Measurements from ENCODE around the gene KLRD1. TPM values are rescaled to one million over a fixed set of nuclear protein-coding genes. Genes with fewer than 3 reads are reported as not detected.

The KLRD1 gene
- total and polyA plus RNA-seq, 2 experiments from 2014 or later: 0.03 to 0.27 TPM

DNA sequence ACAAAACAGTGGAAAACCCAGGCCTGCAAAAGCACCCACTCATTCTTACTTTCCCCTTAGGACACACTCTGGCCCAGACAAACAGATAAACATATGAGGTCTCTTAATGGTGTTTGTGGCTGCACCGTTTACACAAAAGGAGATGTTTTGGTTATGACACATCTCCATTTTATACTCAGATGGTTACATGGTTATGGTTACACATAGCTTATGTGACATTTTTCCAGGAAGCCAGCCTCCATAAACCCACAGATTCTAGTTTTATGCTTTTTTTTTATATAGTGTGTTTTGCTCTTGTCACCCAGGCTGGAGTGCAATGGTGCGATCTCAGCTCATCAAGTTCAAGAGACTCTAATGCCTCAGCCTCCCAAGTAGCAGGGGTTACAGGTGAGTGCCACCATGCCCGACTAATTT lies 3.5 kb upstream of the KLRD1 start (continued):
- TF ChIP-seq ZNF462 (CRISPR knock-in tag; IDR thresholded peaks at IDR 0.05): no peak

DNA sequence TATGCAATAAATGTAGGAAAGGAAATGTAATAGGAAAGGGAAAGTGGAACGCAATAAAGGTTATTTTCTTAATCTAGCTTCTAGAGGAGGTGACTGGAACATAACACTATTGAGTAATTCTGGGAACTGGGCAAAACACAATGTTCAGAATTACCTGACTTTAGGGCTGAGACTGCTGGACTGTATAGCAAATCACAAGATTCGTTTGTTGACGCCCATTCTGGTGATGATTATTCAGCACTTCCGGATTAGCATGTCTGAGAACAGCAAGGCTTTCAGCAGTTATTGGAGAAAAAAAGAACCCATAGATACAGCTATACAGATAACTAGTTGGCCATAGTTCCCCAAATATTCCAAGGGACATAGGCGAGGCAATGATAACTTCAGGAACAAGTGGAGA lies 2.3 kb upstream of the KLRD1 start:
- no peak for DNase-seq (ENCODE audit: low spot score)
- Histone ChIP-seq H3K4me2 (peak overlapping the region; percentile 22; the same call in 1 of the 2 replicates), H3F3A (replicated peaks; ENCODE audit: low read depth) (no peaks in the 10 kb centered on the region), H3K4me3 (no peak overlapping the region), H3K4me1 (ENCODE audit: insufficient read depth) (peaks cover 9% of the 10 kb centered on the region; the same call in 1 of the 2 replicates), H3K36me3 (ENCODE audit: insufficient read depth) (no peaks in the 10 kb centered on the region; the same call in 1 of the 2 replicates), H4K20me1 (replicated peaks; ENCODE audit: insufficient read depth) (no peaks in the 10 kb centered on the region), H3K79me2 (replicated peaks; ENCODE audit: insufficient read depth) (no peaks in the 10 kb centered on the region), H2AFZ (peak overlapping the region; percentile 23; the same call in 1 of the 2 replicates), H3K9me2 (ENCODE audit: insufficient read depth) (0 out of 2 replicates have a peak, but pooled peaks cover 8% of the 10 kb centered on the region), H3K27me3 (ENCODE audit: insufficient read depth) (no peaks in the 10 kb centered on the region), H3K27ac (ENCODE audit: low read depth) (no peak overlapping the region)
- Mint-ChIP-seq H3K9me3 (peaks cover 16% of the 10 kb centered on the region; the same call in 2 of the 3 replicates), H3K36me3 (ENCODE audit: low read depth) (no peaks in the 10 kb centered on the region; the same call in 1 of the 3 replicates), H3K27ac (no peak overlapping the region), H3K27me3 (ENCODE audit: insufficient read depth, low read depth, poor library complexity) (no peaks in the 10 kb centered on the region), H3K4me3 (no peak overlapping the region), H3K4me1 (peaks cover 10% of the 10 kb centered on the region)
- no peak for ATAC-seq
- TF ChIP-seq ZNF462 (CRISPR knock-in tag; IDR thresholded peaks at IDR 0.05) (no peak), EZH2phosphoT487 (IDR thresholded peaks at IDR 0.05; ENCODE audit: unreplicated experiment) (no peak), JUNB (IDR thresholded peaks at IDR 0.05; ENCODE audit: unreplicated experiment) (no peak), POLR2AphosphoS5 (IDR thresholded peaks at IDR 0.05; ENCODE audit: low read depth) (no peak)
- TF ChIP-seq, protein P1, sequence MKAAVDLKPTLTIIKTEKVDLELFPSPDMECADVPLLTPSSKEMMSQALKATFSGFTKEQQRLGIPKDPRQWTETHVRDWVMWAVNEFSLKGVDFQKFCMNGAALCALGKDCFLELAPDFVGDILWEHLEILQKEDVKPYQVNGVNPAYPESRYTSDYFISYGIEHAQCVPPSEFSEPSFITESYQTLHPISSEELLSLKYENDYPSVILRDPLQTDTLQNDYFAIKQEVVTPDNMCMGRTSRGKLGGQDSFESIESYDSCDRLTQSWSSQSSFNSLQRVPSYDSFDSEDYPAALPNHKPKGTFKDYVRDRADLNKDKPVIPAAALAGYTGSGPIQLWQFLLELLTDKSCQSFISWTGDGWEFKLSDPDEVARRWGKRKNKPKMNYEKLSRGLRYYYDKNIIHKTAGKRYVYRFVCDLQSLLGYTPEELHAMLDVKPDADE (IDR thresholded peaks at IDR 0.05): no peak
- TF ChIP-seq, protein P2, sequence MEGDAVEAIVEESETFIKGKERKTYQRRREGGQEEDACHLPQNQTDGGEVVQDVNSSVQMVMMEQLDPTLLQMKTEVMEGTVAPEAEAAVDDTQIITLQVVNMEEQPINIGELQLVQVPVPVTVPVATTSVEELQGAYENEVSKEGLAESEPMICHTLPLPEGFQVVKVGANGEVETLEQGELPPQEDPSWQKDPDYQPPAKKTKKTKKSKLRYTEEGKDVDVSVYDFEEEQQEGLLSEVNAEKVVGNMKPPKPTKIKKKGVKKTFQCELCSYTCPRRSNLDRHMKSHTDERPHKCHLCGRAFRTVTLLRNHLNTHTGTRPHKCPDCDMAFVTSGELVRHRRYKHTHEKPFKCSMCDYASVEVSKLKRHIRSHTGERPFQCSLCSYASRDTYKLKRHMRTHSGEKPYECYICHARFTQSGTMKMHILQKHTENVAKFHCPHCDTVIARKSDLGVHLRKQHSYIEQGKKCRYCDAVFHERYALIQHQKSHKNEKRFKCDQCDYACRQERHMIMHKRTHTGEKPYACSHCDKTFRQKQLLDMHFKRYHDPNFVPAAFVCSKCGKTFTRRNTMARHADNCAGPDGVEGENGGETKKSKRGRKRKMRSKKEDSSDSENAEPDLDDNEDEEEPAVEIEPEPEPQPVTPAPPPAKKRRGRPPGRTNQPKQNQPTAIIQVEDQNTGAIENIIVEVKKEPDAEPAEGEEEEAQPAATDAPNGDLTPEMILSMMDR (conservative IDR thresholded peaks at IDR 0.05; ENCODE audit: low read depth in 2 of 2): no peak
